CD4-positive, alpha-beta T cell treated with Interleukin-21 for 1 hour (primary cell): ENCODE data around the gene CABYR.

Experiments used
- DNase-seq: peaks from one replicate; pipeline ENCODE4 v3.0.0-alpha.2; 2020

CABYR gene

DNA sequence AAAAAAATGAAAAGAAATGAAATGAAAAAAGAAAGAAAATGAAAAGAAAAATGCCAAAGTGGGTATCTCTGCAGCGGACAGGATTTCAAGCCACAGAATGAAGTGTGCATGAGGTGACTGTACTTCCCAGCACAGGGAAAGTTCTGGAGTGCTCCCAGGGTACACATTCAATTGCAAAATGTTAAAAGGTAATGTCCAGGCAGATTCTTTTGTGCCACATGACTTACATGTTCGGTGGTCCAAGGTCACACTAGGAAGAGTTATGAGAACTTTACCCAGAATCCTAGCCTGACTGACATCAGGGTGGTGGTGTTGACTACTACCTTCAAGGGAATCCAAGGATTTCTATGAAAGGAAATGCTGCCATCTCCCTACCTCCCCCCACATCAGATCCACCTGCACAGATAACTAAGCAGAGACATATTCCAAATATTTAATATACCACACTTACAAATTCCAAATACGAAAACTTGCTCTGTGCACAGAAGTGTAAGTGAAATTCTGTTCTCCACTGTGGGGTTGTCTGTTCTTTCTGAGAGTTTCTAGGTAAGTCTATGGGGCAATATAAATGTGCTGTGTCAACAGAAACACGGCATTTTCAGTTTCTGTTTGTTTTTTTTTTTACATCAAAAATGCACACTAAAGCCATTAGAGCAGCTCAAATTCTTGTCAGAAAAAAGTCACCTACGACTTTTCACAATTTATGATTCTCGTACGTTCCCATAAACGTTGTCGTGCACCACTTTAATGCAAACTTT, 56.6 kb downstream of the CABYR start:
- DNase-seq = no peak

DNA sequence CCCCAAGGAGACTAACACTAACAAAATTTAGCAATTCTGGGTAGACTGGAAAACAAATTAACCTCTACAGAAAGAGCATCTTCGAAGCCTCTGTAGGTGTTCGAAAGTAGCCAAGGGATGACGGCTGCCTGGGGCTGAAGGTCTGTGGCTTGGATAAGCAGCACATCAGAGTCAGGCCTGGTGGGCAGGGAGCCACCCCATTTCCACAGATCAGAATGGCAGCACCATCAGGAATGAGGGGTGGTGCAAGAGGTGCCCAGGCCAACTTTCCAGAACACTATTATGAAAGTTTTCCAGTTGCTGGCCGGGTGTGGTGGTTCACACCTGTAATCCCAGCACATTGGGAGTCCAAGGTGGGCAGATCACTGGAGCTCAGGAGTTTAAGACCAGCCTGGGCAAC, 57.9 kb downstream of the CABYR start:
- DNase-seq = no peak

DNA sequence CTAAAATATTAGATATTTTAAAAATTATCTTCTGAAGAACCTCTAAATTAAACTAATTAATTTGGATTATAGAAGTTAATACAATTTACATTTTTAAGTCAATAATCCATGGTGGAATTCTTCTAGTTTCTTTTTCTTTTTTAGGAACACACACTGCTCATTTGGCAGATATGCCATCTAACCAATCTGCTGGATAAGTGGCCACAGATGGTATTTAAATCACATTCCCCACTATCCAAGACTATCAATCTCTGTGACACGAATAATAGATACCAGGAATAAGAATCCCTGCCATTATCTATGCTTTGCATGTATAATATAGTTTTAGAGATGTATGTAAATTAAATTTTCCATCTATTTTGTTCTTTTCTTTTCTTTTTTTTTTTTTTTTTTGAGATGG, 58.5 kb downstream of the CABYR start:
- no peak for DNase-seq

DNA sequence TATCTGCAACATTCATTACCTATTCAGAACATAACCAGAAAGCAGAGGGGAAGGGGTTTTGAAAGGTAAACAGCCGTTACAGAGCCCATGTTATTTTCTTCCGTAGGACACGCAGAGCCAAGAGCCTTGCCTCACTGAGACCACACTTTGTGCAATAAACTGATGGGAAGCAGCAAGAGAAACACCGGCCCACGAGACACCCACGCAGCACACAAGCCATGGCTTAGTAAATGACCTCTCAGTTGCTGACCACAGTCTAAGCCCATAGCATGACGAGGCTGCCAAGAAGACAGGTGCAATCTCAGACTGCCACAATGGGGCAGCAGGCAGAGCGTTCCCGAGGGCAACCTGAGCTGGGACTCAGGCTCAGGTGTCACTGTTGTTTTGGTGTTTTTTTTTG, 59.6 kb downstream of the CABYR start:
- DNase-seq = no peak

DNA sequence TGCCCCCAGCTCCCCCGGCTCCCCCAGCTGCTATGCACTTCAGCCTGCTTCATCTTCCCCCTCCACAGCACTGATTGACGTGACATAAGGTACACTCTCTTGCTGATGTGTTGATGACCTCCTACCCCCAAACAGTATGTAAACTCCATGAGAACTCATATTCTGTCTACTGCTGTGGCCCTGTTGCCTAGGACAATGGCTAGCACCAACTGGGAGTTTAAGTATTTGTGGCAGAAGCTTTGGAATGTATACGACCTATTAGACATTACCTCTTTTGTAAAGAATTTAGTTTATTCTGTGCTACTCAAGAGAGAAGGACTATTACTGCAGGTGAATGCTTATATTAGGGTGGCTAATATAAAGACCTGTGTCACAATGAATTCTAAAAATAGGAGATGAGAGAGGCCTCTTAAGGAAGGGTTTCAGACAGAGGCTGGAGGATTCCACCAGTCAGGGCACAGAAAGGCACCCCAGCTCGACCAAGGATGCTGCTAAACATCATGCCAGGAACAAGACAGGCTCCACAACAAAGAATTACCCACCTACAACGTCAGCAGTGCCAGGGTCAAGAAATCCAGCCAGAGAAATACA, 60.6 kb downstream of the CABYR start:
- DNase-seq = no peak

DNA sequence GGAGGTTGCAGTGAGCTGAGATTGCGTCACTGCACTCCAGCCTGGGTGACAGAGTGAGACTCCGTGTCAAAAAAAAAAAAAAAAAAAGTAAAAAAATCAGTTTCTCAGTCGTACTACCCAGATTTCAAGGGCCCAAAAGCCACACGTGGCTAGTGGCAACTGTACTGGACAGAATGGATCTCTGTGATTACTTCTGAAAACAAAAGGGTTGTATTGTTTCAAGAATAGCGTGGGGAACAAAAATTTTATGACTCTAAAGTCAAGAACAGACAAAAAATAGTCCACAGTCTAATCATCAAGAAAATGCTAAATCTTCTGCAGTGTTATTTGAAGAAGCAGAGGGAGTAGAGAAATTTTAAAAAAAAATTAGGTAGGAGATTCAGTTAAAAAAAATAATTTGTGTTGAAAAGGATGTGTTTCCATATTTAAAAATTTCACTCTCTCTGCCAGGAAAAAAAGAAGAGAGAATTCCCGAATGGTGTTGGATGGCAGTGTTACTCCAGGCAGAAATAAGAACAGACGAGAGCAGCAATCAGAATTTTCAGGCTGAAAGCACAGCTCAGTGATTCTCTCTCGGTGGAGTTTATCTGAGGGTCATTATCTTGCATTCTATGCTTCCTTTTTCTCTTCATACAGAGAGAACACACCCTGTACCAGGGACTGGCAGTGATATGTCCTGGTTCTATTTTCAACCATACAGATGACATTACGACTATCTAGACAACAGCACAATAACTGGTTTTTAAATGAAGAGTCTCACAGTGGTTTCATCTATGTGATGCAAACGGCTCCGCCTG, 61.8 kb downstream of the CABYR start:
- no peak for DNase-seq

DNA sequence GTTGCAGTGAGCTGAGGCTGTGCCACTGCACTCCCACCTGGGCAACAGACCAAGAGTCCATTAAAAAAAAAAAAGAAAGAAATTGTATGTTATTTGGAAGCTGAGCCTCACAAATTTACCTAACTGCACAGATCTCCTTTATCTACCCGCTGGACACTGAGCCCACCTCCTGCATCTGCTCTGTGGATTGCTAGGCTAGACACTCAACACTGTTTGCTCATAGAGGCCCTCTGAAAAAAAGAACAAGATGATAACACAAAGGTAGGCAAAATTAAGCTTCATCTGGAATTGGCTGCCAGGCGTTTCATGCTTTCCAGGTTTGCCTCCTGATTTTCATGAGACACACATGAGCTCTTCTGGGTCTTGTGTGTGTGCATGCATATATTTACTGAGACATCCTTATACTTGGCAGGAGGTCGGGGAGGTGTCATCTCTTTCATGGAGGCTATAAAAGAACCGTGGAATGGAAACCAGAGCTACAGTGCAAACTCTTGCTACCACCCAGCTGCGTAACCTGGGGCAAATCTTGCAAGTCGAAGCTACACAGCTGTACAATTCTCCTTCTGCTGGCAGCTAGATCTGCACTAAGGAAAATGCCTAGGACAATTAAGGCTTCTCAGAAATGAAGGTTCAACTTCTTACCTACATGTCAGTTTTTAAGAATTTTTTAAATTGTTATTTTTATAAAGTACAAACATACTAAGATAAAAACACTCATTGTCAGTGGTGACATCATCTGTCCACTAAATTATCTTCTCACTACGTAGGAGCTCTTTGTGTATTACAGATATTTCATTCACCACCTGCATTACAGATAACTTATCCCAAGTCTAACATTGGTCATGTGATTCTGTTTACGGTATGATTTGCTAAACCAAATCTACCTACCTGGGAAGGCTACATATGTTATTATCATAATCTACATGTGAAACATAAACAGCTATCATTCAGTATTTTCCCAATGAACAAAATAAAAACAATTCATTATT, 63.1 kb downstream of the CABYR start:
- DNase-seq = no peak

DNA sequence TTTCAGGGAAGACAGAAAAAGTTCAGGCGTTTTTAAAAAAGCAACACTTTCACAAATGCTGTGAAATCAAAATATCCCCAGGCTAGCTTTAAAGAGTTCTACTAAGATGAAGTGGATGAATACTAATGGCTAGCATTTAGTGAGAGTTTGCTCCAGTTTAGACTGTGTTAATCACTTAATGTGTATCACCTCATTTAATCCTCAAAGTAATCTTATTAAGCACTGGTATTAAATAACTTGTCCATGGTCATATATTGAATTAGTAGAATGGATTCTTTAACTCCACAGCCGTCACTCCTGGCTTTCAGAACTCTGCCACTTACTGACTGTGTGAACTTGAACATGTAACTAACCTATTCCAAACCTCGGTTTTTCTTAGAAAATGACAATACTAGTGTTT, 66.0 kb downstream of the CABYR start:
- no peak for DNase-seq

DNA sequence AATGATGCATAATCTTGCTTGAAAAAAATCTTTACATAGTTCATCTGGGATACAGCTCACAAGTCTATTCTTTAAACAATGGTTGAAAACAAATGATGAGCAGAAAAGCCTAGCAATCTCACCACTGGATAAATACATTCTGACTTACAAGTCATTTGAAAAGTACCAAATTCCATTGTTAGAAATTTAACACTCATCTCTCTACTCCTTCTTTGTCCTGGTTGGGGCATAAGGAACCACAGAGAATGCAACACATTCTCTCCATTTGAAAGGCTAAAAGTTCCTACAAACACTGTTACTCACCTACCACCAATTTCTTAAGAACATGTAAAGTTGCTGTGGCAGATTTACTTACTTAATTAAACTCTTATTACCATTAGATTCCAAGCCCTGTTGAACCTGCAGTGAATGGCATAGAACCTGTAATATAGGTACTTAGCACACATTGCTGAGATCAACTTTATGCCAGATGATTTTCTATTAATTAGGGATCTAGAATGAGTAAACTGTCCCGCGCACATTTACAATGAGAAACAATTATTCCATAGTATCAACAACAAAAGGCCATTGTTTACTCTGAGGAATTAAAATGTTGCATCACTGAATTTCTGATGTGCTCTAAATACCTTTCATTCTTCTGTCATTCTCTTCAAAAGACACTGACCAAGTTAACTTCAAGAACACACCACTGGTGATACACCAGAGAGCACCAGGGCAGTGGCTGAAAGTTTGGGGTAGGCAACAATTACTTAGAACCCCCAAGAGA, 69.6 kb downstream of the CABYR start:
- DNase-seq = no peak

DNA sequence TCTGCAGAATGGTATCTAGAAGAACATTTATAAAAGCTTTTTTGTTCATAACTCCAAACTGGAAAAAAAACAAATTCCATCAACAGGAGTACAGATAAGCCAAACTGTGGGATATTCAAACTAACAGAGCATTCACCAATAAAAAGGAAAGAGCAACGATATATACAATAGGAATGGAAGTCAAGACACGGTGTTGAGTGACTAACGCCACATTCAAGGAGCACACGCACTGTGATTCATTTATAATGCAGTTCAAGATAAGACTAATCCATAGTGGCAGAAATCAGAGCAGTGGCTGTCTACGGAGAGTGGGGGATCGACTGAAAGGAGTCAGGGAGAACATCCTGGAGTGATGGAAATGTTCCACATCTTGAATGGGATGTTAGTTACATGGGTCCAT, 70.7 kb downstream of the CABYR start:
- DNase-seq = no peak
